Hepatocyte (in vitro differentiated cells): ENCODE data around the gene NCBP3. TPM values are rescaled to one million over a fixed set of nuclear protein-coding genes. Genes with fewer than 3 reads are reported as not detected.
"Not testable (repeated sequence)": the region's sequence is repeated elsewhere in the genome, so short reads cannot be mapped to it uniquely, and the experiment has no call there.

ENCODE experiments used
- DNase-seq: peaks from one replicate; pipeline ENCODE4 v3.0.0-alpha.2; 2016; ENCODE audit warnings: low spot score
- H2AFZ ChIP-seq: fragments of 200-600 bp; sonication (generic); 2 replicates; pipeline ENCODE4 v1.6.0; 2016; ENCODE audit warnings: antibody characterized with exemption, mild to moderate bottlenecking
- H3K27ac ChIP-seq: fragments of 200-600 bp; sonication (generic); 2 replicates; pipeline ENCODE4 v1.5.1; 2016; ENCODE audit warnings: mild to moderate bottlenecking
- H3K27me3 ChIP-seq: fragments of 200-600 bp; sonication (generic); 2 replicates; pipeline ENCODE4 v1.6.1; 2016
- H3K36me3 ChIP-seq: fragments of 200-600 bp; sonication (generic); replicated peaks from 2 replicates; pipeline ENCODE4 v1.5.1; 2016; ENCODE audit warnings: low read depth; ENCODE audit not compliant: insufficient read depth
- H3K4me1 ChIP-seq: fragments of 200-600 bp; sonication (generic); 2 replicates; pipeline ENCODE4 v1.5.1; 2016; ENCODE audit warnings: mild to moderate bottlenecking, moderate library complexity; ENCODE audit not compliant: insufficient read depth
- H3K4me2 ChIP-seq: fragments of 200-600 bp; sonication (generic); 2 replicates; pipeline ENCODE4 v1.6.0; 2016
- H3K4me3 ChIP-seq: fragments of 200-600 bp; sonication (generic); 2 replicates; pipeline ENCODE4 v1.5.1; 2016; ENCODE audit warnings: mild to moderate bottlenecking
- H3K79me2 ChIP-seq: fragments of 200-600 bp; sonication (generic); 2 replicates; pipeline ENCODE4 v1.6.0; 2017; ENCODE audit warnings: mild to moderate bottlenecking
- H3K9me2 ChIP-seq: fragments of 200-600 bp; sonication (generic); replicated peaks from 2 replicates; pipeline ENCODE4 v1.6.0; 2017; ENCODE audit warnings: mild to moderate bottlenecking; ENCODE audit not compliant: insufficient read depth
- H3K9me3 ChIP-seq: fragments of 200-600 bp; sonication (generic); 2 replicates; pipeline ENCODE4 v1.5.1; 2016; ENCODE audit warnings: low read depth, mild to moderate bottlenecking
- H4K20me1 ChIP-seq: fragments of 200-600 bp; sonication (generic); 2 replicates; pipeline ENCODE4 v1.6.0; 2016; ENCODE audit warnings: mild to moderate bottlenecking; ENCODE audit not compliant: insufficient read depth, poor library complexity, severe bottlenecking
- EZH2 ChIP-seq: fragments of 200-600 bp; sonication (generic); IDR thresholded peaks from 2 replicates; pipeline ENCODE4 v1.6.1; 2016; ENCODE audit warnings: antibody characterized with exemption, mild to moderate bottlenecking, borderline replicate concordance
- EZH2phosphoT487 ChIP-seq: fragments of 200-600 bp; sonication (generic); IDR thresholded peaks from one replicate; pipeline ENCODE4 v1.6.1; 2018; ENCODE audit warnings: antibody characterized with exemption, mild to moderate bottlenecking, low read depth, moderate library complexity; ENCODE audit not compliant: unreplicated experiment, severe bottlenecking
- WGBS: methylation state at CpG from one replicate; pipeline ENCODE4 v1.1.6; 2016; ENCODE audit warnings: low lambda C conversion rate; ENCODE audit errors: missing lambda C conversion rate; 5-methylcytosine and 5-hydroxymethylcytosine counted together
- polyA plus RNA-seq: library from polyadenylated mRNA; unstranded; fragments of >200 nt; fragmentation: Nextera tagmentation; extraction: Ambion mirVana; gene quantifications from 2 replicates; pipeline ENCODE4 v1.2.1, GENCODE V29; 2016
- total RNA-seq: library from RNA; depleted of rRNA; stranded (reverse); fragments of >200 nt; gene quantifications from 2 replicates; pipeline ENCODE4 v1.2.3, GENCODE V29; 2014
- TF ChIP-seq, protein P1 (sequence below): fragments of 200-600 bp; sonication (generic); IDR thresholded peaks from 2 replicates; pipeline ENCODE4 v1.5.1; 2016; ENCODE audit warnings: antibody characterized with exemption, mild to moderate bottlenecking; ENCODE audit not compliant: poor library complexity

The NCBP3 gene
- total and polyA plus RNA-seq, 2 experiments from 2014 or later = 20.6 to 31.8 TPM

DNA sequence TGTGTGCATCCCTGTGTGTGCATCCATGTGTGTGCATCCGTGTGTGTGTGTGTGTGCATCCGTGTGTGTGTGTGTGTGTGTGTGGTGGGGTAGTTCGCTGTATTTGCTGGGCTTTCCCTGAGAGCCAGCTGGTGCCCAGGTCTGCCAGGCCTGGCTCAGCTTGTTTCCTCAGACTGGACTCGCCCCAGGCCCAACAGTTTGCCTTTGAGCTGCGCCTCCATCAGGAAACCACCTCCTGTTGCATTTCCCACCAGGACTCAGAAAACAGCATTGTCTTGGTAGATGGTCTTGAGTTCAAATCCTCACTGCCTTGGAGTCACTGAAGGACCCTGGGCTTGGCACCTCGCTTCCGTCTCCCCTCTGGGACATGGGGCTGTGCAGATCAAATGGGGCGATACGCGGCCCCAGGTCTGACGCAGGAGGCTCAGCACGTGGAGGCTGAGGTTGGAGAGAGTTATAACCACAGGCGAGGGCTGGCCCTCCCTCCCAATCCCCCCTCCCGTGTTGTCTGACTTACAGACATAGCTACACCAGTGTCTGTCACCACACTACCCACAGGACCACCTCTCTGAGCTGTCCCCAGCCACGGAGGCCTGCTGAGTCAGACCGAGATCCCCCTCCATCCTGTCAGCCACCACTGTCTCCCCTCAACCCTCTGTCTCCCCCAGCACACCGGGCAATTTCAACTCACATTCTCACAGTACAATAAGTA lies 49.8 kb downstream of the NCBP3 start:
- H3K36me3 ChIP-seq = no peaks in the 10 kb centered on the region
- H4K20me1 ChIP-seq = no peaks in the 10 kb centered on the region
- TF ChIP-seq EZH2 (no peak), EZH2phosphoT487 (no peak)
- TF ChIP-seq, protein P1, sequence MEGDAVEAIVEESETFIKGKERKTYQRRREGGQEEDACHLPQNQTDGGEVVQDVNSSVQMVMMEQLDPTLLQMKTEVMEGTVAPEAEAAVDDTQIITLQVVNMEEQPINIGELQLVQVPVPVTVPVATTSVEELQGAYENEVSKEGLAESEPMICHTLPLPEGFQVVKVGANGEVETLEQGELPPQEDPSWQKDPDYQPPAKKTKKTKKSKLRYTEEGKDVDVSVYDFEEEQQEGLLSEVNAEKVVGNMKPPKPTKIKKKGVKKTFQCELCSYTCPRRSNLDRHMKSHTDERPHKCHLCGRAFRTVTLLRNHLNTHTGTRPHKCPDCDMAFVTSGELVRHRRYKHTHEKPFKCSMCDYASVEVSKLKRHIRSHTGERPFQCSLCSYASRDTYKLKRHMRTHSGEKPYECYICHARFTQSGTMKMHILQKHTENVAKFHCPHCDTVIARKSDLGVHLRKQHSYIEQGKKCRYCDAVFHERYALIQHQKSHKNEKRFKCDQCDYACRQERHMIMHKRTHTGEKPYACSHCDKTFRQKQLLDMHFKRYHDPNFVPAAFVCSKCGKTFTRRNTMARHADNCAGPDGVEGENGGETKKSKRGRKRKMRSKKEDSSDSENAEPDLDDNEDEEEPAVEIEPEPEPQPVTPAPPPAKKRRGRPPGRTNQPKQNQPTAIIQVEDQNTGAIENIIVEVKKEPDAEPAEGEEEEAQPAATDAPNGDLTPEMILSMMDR = no peak
- no peak overlapping the region for H3K4me3 ChIP-seq
- H3K9me2 ChIP-seq = no peaks in the 10 kb centered on the region
- no peaks in the 10 kb centered on the region for H3K9me3 ChIP-seq
- WGBS = 93% methylated on average over 6 of the region's 17 CpGs
- no peak overlapping the region for H3K27ac ChIP-seq
- DNase-seq = no peak
- no peaks in the 10 kb centered on the region for H3K27me3 ChIP-seq
- H3K79me2 ChIP-seq = no peaks in the 10 kb centered on the region
- H3K4me2 ChIP-seq = no peak overlapping the region
- no peak overlapping the region for H2AFZ ChIP-seq
- peaks cover 6% of the 10 kb centered on the region for H3K4me1 ChIP-seq

GRCh38 chr17:3795390-3796102 lies 50.5 kb downstream of the NCBP3 start:
- no peak overlapping the region for H3K4me2 ChIP-seq
- H3K9me2 ChIP-seq = no peaks in the 10 kb centered on the region

DNA sequence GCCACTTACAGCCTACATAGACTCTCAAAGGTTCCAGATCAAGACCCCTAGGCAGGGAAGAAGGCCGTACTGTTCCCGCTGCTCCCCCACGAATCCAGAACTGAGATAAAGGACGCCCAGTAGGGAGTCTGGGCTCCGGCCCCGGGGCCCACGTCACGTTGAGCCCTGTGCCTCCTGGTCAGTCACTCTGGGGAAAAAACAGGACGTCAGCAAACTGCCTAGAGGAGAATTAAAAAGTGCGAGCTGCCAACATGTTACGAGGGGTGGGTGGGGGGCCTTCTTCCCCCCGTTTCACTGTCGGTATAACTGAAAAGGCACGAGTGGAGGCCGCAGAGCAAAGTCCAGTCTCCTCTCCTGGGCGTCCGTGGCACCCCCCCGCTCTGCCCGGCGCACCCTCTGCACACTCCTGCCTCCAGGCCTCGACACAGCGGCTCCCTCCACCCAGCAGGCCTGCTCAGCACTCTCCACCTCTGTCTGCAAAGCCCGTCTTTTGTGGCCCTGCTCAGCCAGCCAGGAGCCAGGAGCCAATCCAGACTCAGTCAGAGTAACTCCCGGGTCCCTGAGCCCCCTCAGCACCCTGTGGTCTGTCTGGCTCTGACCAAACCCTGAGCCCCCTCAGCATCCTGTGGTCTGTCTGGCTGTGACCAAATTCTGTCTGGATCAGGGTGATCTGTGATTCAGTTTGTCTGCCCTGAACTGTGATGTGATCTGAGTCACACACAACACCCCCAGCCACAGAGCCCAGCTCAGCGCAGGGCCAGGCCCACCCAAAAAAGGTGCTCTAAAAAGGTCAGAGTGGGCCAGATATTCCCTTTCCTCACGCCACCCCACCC lies 51.3 kb downstream of the NCBP3 start:
- H2AFZ ChIP-seq = no peak overlapping the region
- H3K9me3 ChIP-seq = no peaks in the 10 kb centered on the region
- peaks cover 6% of the 10 kb centered on the region for H3K4me1 ChIP-seq
- H3K27ac ChIP-seq = peak overlapping the region; percentile 58
- H3K4me3 ChIP-seq = no peak overlapping the region
- peak overlapping the region; percentile 25 for H3K4me2 ChIP-seq
- no peaks in the 10 kb centered on the region for H3K27me3 ChIP-seq
- H3K9me2 ChIP-seq = no peaks in the 10 kb centered on the region
- H3K79me2 ChIP-seq = no peaks in the 10 kb centered on the region
- H3K36me3 ChIP-seq = no peaks in the 10 kb centered on the region
- 67% methylated on average over 26 of the region's 26 CpGs for WGBS
- TF ChIP-seq EZH2phosphoT487 (no peak), EZH2 (no peak)
- TF ChIP-seq, protein P1 = no peak
- H4K20me1 ChIP-seq = no peaks in the 10 kb centered on the region
- DNase-seq = peak; percentile 52

More at GRCh38 chr17:3795390-3796102, 50.5 kb downstream of the NCBP3 start:
- H2AFZ ChIP-seq = no peak overlapping the region
- TF ChIP-seq EZH2 = no peak
- TF ChIP-seq EZH2phosphoT487 = no peak
- TF ChIP-seq, protein P1 = no peak
- peak overlapping the region; percentile 58 for H3K27ac ChIP-seq
- no peaks in the 10 kb centered on the region for H4K20me1 ChIP-seq
- no peaks in the 10 kb centered on the region for H3K9me3 ChIP-seq
- no peaks in the 10 kb centered on the region for H3K36me3 ChIP-seq
- H3K4me1 ChIP-seq = peaks cover 6% of the 10 kb centered on the region
- 83% methylated on average over 30 of the region's 31 CpGs for WGBS
- no peak for DNase-seq
- no peaks in the 10 kb centered on the region for H3K79me2 ChIP-seq
- H3K27me3 ChIP-seq = no peaks in the 10 kb centered on the region
- H3K4me3 ChIP-seq = no peak overlapping the region

DNA sequence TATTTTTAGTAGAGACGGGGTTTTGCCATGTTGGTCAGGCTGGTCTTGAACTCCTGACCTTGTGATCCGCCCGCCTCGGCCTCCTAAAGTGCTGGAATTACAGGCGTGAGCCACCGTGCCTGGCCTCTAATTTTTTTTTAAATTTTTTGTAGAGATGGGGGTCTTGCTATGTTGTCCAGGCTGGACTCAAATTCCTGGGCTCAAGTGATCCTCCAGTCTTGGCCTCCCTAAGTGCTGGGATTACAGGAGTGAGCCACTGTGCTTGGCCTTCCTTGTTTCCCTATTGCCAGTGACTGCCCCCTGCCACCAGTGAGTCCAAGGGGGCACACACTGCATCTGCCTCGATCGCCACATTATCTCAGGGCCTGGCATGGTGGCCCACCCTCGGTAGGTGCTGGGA lies 51.9 kb downstream of the NCBP3 start:
- WGBS = 97% methylated on average over 9 of the region's 9 CpGs
- H3K27me3 ChIP-seq, H4K20me1 ChIP-seq, H2AFZ ChIP-seq, H3K4me3 ChIP-seq, H3K36me3 ChIP-seq, H3K4me2 ChIP-seq, H3K9me3 ChIP-seq, DNase-seq, H3K79me2 ChIP-seq, H3K4me1 ChIP-seq, H3K9me2 ChIP-seq: not testable (repeated sequence)
- H3K27ac ChIP-seq = peak overlapping the region; percentile 57

- not testable (repeated sequence) for H3K9me2 ChIP-seq
Observed at GRCh38 chr17:3793258-3793657, 52.8 kb downstream of the NCBP3 start.

More at GRCh38 chr17:3793258-3793657, 52.8 kb downstream of the NCBP3 start:
- not testable (repeated sequence) for H3K36me3 ChIP-seq, H3K9me3 ChIP-seq, H4K20me1 ChIP-seq, H3K4me3 ChIP-seq, H3K4me2 ChIP-seq, DNase-seq, H2AFZ ChIP-seq, H3K27me3 ChIP-seq, H3K79me2 ChIP-seq, H3K4me1 ChIP-seq, H3K27ac ChIP-seq
- WGBS = 83% methylated on average over 7 of the region's 7 CpGs
